GM23338 (cell line): ENCODE results near the gene RASSF7.

Source experiments
- CREB1 ChIP-seq: fragments of 250-450 bp; sonication (Bioruptor Pico); IDR thresholded peaks from 2 replicates; pipeline ENCODE4 v1.5.0; 2020; ENCODE audit warnings: low read depth, mild to moderate bottlenecking, moderate library complexity
- CTCF ChIP-seq, 2 experiments: fragments of 200-600 bp in 1 of 2; sonication (generic) in 1 of 2; conservative IDR thresholded peaks; 2 replicates each; pipeline versions ENCODE4 v1.5.1 to v1.6.1; 2016 to 2017; ENCODE audit warnings: antibody characterized with exemption in 2 of 2, low read depth in 2 of 2, mild to moderate bottlenecking in 2 of 2, moderate library complexity in 1 of 2
- ETS1 ChIP-seq: IDR thresholded peaks from 2 replicates; pipeline ENCODE4 v1.6.1; 2016; ENCODE audit warnings: antibody characterized with exemption
- EZH2 ChIP-seq: fragments of 200-600 bp; sonication (generic); IDR thresholded peaks from one replicate; pipeline ENCODE4 v1.8.0; 2017; ENCODE audit warnings: antibody characterized with exemption, mild to moderate bottlenecking, low read depth; ENCODE audit not compliant: unreplicated experiment
- EZH2phosphoT487 ChIP-seq: fragments of 200-600 bp; sonication (generic); IDR thresholded peaks from one replicate; pipeline ENCODE4 v1.8.1; 2018; ENCODE audit warnings: antibody characterized with exemption; ENCODE audit not compliant: unreplicated experiment
- JUNB ChIP-seq: IDR thresholded peaks from one replicate; pipeline ENCODE4 v1.6.1; 2016; ENCODE audit warnings: antibody characterized with exemption; ENCODE audit not compliant: unreplicated experiment
- NANOG ChIP-seq: IDR thresholded peaks from 2 replicates; pipeline ENCODE4 v1.6.1; 2016; ENCODE audit warnings: antibody characterized with exemption, borderline replicate concordance
- POLR2AphosphoS5 ChIP-seq: IDR thresholded peaks from 2 replicates; pipeline ENCODE4 v1.6.1; 2016; ENCODE audit warnings: antibody characterized with exemption, low read depth
- REST ChIP-seq: IDR thresholded peaks from one replicate; pipeline ENCODE4 v1.6.1; 2018; ENCODE audit warnings: antibody characterized with exemption; ENCODE audit not compliant: unreplicated experiment
- STAT1 ChIP-seq: IDR thresholded peaks from one replicate; pipeline ENCODE4 v1.6.1; 2016; ENCODE audit warnings: antibody characterized with exemption; ENCODE audit not compliant: unreplicated experiment
- ZNF331 ChIP-seq: fragments of 250-450 bp; sonication (Bioruptor Pico); IDR thresholded peaks from 2 replicates; pipeline ENCODE4 v1.5.0; 2020; ENCODE audit warnings: low read depth, mild to moderate bottlenecking, moderate library complexity
- ZNF462 ChIP-seq: fragments of 250-450 bp; sonication (Bioruptor Pico); IDR thresholded peaks from 2 replicates; pipeline ENCODE4 v1.5.0; 2020; ENCODE audit warnings: mild to moderate bottlenecking, moderate library complexity

GRCh38 chr11:576811-577610, 16.2 kb downstream of the RASSF7 start:
- TF ChIP-seq CTCF (conservative IDR thresholded peaks at IDR 0.05; ENCODE audit: low read depth in 2 of 2) (no peak), EZH2 (no peak), POLR2AphosphoS5 (no peak), NANOG (no peak), REST (no peak), ZNF462 (CRISPR knock-in tag) (no peak), ZNF331 (CRISPR knock-in tag) (no peak), JUNB (no peak), EZH2phosphoT487 (no peak), CREB1 (CRISPR knock-in tag) (no peak), ETS1 (no peak), STAT1 (no peak)
